ENCODE results near the gene NSD1. TPM values are rescaled to one million over a fixed set of nuclear protein-coding genes. Genes with fewer than 3 reads are reported as not detected.
"Not testable (repeated sequence)": the region's sequence is repeated elsewhere in the genome, so short reads cannot be mapped to it uniquely, and the experiment has no call there.

NSD1 gene
- total RNA-seq, 2 donors from 2014 or later: 89.8 to 114 TPM

GRCh38 chr5:177336603-177337494 lies 203.3 kb downstream of the NSD1 start:
- Mint-ChIP-seq H3K4me1 (ENCODE audit: low read depth) (peaks cover 28% of the 10 kb centered on the region), H3K27ac (no peak overlapping the region), H3K4me3 (no peak overlapping the region), H3K27me3 (ENCODE audit: low read depth) (no peaks in the 10 kb centered on the region), H3K9me3 (no peaks in the 10 kb centered on the region), H3K36me3 (ENCODE audit: insufficient read depth in 2 of 2) (peaks cover 7 to 35% of the 10 kb centered on the region in 2 donors)
- no peak for DNase-seq
- no peak for ATAC-seq (replicated peaks in 1 of 2)

DNA sequence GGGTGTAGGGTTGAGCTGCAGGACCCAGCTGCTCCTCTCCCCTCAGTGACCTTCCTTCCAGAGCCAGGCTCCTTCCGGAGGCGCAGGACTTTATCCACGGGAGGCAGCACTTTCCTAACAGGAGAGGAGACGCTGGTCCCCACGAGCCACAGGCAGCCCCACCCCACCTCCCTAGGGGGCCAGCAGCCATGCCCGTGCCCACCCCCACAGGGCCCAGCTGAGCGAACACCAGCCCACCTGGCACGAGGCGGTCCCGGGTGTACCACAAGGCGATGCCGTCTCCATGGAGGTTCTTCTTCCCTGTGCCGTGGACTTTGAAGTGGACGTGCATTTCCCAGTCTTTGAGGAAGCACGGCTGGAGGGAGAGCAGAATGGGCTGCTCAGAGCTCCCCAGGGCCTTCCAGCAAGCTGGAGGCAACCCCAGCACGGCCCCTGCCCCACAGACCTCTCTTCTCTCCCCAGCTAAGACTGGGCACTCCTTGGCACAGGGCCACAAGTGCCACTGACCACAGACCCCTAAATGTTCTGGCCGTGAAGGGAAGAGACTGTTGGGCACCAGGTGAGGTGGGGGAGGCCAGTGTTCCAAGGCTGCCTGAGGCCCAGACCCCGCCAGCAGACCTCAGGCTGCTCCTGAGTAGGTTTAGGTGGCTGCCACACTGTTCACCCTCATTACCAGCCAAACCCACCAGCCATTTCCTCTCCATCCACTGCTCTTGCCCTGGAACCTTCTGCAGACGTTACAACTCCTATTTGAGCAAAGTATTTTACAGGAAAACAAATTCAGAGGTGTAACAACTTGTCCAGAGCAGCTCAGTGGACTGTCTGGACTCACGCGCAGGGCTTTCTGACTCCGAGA lies 204.9 kb downstream of the NSD1 start:
- Mint-ChIP-seq H3K4me3 (no peak overlapping the region), H3K27ac (no peak overlapping the region), H3K27me3 (ENCODE audit: low read depth) (no peaks in the 10 kb centered on the region), H3K4me1 (ENCODE audit: low read depth) (peaks cover 25% of the 10 kb centered on the region), H3K9me3 (no peaks in the 10 kb centered on the region), H3K36me3 (ENCODE audit: insufficient read depth in 2 of 2) (peaks cover 9 to 36% of the 10 kb centered on the region in 2 donors)
- no peak for ATAC-seq (replicated peaks in 1 of 2)
- DNase-seq: no peak

- peak overlapping the region; percentile 89 for H3K27ac Mint-ChIP-seq
- ATAC-seq (replicated peaks in 1 of 2) (no peak), DNase-seq (no peak)
- peaks cover 10 to 35% of the 10 kb centered on the region in 2 donors for H3K36me3 Mint-ChIP-seq (ENCODE audit: insufficient read depth in 2 of 2)
- no peaks in the 10 kb centered on the region for H3K9me3 Mint-ChIP-seq
- no peak overlapping the region for H3K4me3 Mint-ChIP-seq
- H3K27me3 Mint-ChIP-seq (ENCODE audit: low read depth): no peaks in the 10 kb centered on the region
- peaks cover 30% of the 10 kb centered on the region for H3K4me1 Mint-ChIP-seq (ENCODE audit: low read depth)
Measured at GRCh38 chr5:177339107-177339638, 205.6 kb downstream of the NSD1 start.

GRCh38 chr5:177343000-177343399 lies 209.4 kb downstream of the NSD1 start:
- not testable (repeated sequence) for H3K9me3 Mint-ChIP-seq; H3K4me3 Mint-ChIP-seq; H3K27ac Mint-ChIP-seq; ATAC-seq (replicated peaks in 1 of 2); H3K27me3 Mint-ChIP-seq (ENCODE audit: low read depth); DNase-seq
- Mint-ChIP-seq H3K4me1 (ENCODE audit: low read depth) (peaks cover 35% of the 10 kb centered on the region), H3K36me3 (ENCODE audit: insufficient read depth in 2 of 2) (peaks cover 11 to 35% of the 10 kb centered on the region in 2 donors)

DNA sequence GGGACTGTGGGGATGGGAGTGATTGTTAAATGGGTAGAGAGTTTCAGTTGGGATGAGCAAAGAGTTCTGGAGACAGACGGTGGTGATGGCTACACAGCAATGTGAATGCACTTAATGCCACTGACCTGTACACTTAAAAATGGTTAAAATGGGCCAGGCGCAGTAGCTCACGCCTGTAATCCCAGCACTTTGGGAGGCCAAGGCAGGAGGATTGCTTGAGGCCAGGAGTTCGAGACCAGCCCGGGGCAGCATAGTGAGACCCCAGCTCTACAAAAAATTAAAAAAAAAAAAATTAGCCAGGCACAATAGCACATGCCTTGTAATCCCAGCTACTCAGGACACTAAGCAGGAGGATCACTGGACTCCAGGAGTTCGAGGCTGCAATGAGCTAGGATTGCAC lies 210.2 kb downstream of the NSD1 start:
- peaks cover 35% of the 10 kb centered on the region for H3K4me1 Mint-ChIP-seq (ENCODE audit: low read depth)
- H3K27me3 Mint-ChIP-seq (ENCODE audit: low read depth): no peaks in the 10 kb centered on the region
- ATAC-seq (replicated peaks in 1 of 2): no peak
- no peak overlapping the region for H3K4me3 Mint-ChIP-seq
- H3K9me3 Mint-ChIP-seq: no peaks in the 10 kb centered on the region
- H3K36me3 Mint-ChIP-seq (ENCODE audit: insufficient read depth in 2 of 2): peaks cover 11 to 35% of the 10 kb centered on the region in 2 donors
- H3K27ac Mint-ChIP-seq: peak overlapping the region; percentile 15
- DNase-seq: no peak

DNA sequence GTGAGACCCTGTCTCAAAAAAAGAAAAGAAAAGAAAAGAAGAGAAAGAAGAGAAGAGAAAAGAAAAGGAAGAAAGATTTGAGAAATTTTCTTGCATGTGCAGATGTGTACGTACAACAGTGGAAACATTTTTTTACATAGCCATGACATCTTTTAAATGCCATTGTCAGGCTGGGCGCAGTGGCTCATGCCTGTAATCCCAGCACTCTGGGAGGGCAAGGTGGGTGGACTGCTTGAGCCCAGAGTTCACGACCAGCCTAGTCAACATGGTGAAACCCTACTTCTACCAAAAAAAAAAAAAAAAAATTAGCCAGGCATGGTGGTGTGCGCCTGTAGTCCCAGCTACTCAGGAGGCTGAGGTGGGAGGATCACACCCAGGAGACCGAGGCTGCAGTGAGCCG lies 211.3 kb downstream of the NSD1 start:
- peaks cover 38% of the 10 kb centered on the region for H3K4me1 Mint-ChIP-seq (ENCODE audit: low read depth)
- ATAC-seq (replicated peaks in 1 of 2) (no peak), DNase-seq (no peak)
- H3K9me3 Mint-ChIP-seq: no peaks in the 10 kb centered on the region
- no peak overlapping the region for H3K27ac Mint-ChIP-seq
- no peak overlapping the region for H3K4me3 Mint-ChIP-seq
- H3K27me3 Mint-ChIP-seq (ENCODE audit: low read depth): no peaks in the 10 kb centered on the region
- peaks cover 7 to 33% of the 10 kb centered on the region in 2 donors for H3K36me3 Mint-ChIP-seq (ENCODE audit: insufficient read depth in 2 of 2)

- H3K27me3 Mint-ChIP-seq (ENCODE audit: low read depth): no peaks in the 10 kb centered on the region
- H3K4me3 Mint-ChIP-seq: peak overlapping the region in 1 of 2 donors; percentile 68
- H3K27ac Mint-ChIP-seq: peak overlapping the region; percentile 65
- no peak for DNase-seq
- peaks cover 5 to 23% of the 10 kb centered on the region in 2 donors for H3K36me3 Mint-ChIP-seq (ENCODE audit: insufficient read depth in 2 of 2)
- H3K4me1 Mint-ChIP-seq (ENCODE audit: low read depth): peaks cover 41% of the 10 kb centered on the region
- no peak for ATAC-seq (replicated peaks in 1 of 2)
- H3K9me3 Mint-ChIP-seq: no peaks in the 10 kb centered on the region
Measured at GRCh38 chr5:177346820-177347219, 213.2 kb downstream of the NSD1 start.

GRCh38 chr5:177347699-177348098 lies 214.1 kb downstream of the NSD1 start:
- ATAC-seq (replicated peaks in 1 of 2) (no peak), DNase-seq (no peak)
- Mint-ChIP-seq H3K9me3 (no peaks in the 10 kb centered on the region), H3K4me1 (ENCODE audit: low read depth) (peaks cover 46% of the 10 kb centered on the region), H3K36me3 (ENCODE audit: insufficient read depth in 2 of 2) (peaks cover 5 to 23% of the 10 kb centered on the region in 2 donors), H3K27me3 (ENCODE audit: low read depth) (no peaks in the 10 kb centered on the region), H3K27ac (peak overlapping the region; percentile 65), H3K4me3 (peak overlapping the region in 1 of 2 donors; percentile 68)

GRCh38 chr5:177349362-177349647 lies 215.7 kb downstream of the NSD1 start:
- H3K27me3 Mint-ChIP-seq (ENCODE audit: low read depth): no peaks in the 10 kb centered on the region
- H3K4me1 Mint-ChIP-seq (ENCODE audit: low read depth): peaks cover 40% of the 10 kb centered on the region
- ATAC-seq (replicated peaks in 1 of 2): no peak
- peak overlapping the region; percentile 53 for H3K27ac Mint-ChIP-seq
- no peaks in the 10 kb centered on the region for H3K9me3 Mint-ChIP-seq
- peaks cover 1 to 19% of the 10 kb centered on the region in 2 donors for H3K36me3 Mint-ChIP-seq (ENCODE audit: insufficient read depth in 2 of 2)
- DNase-seq: no peak
- peak overlapping the region; percentile 92 to 98 for H3K4me3 Mint-ChIP-seq

DNA sequence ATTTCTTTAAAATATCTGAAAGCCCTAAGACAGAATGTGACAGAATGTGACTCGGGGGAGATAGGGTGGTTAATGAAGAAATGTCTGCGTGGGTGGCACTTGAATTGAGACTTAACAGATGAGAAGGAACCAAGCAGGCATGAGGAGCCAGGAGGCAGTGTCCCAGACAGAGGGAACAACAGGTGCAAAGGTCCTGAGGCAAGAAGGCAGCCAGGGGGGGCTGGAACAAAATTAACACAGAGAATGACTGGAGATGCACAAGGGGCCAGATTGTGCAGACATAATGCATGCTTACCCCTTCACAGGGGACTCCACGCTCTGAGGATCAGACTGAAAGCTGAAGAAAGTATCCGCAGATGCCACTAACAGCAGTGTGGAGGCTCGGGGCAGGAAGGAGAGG lies 216.2 kb downstream of the NSD1 start:
- Mint-ChIP-seq H3K4me1 (ENCODE audit: low read depth) (peaks cover 40% of the 10 kb centered on the region), H3K27me3 (ENCODE audit: low read depth) (no peaks in the 10 kb centered on the region), H3K27ac (peak overlapping the region; percentile 53), H3K36me3 (ENCODE audit: insufficient read depth in 2 of 2) (peaks cover 1 to 16% of the 10 kb centered on the region in 2 donors), H3K9me3 (no peaks in the 10 kb centered on the region), H3K4me3 (peak overlapping the region; percentile 92 to 98)
- DNase-seq (no peak), ATAC-seq (replicated peaks in 1 of 2) (no peak)

Other genes with a start within 250 kb of the NSD1 start
- under 1 TPM; 0.46 to 0.81 TPM for gene HK3, start 234.4 kb upstream of the NSD1 start, total RNA-seq
- gene UIMC1, start 127.0 kb upstream of the NSD1 start, total RNA-seq: 10 to 100 TPM; 62.8 to 76.5 TPM
- gene ZNF346, start 111.1 kb upstream of the NSD1 start, total RNA-seq: 10 to 100 TPM; 19.6 to 20.8 TPM
- 1 to 10 TPM in 1 of 2 donors, under 1 TPM in 1; 0.62 to 1.1 TPM for gene FGFR4, start 46.9 kb upstream of the NSD1 start, total RNA-seq
- 10 to 100 TPM; 26.3 to 29.4 TPM for gene RAB24, start 169.9 kb downstream of the NSD1 start, total RNA-seq
- gene PRELID1, start 170.0 kb downstream of the NSD1 start, total RNA-seq: 100 to 1,000 TPM; 118 to 128 TPM
- 10 to 100 TPM; 44.2 to 61.1 TPM for gene MXD3, start 178.1 kb downstream of the NSD1 start, total RNA-seq
- gene LMAN2, start 217.9 kb downstream of the NSD1 start, total RNA-seq: 100 to 1,000 TPM; 115 to 124 TPM
- gene RGS14, start 224.2 kb downstream of the NSD1 start, total RNA-seq: 10 to 100 TPM; 41.3 to 50.8 TPM